Uterus (tissue), 4 donors: Measurements from ENCODE around the gene COPS9. TPM values are rescaled to one million over a fixed set of nuclear protein-coding genes. Genes with fewer than 3 reads are reported as not detected.
A peak's percentile ranks its signal among the peaks of the same experiment; 100 is the strongest.

Source experiments
- DNase-seq, 2 donors: peaks; one replicate each; pipeline ENCODE4 v3.0.0-alpha.2; 2019 to 2020
- H3K27ac ChIP-seq, 2 donors: fragments of 200-600 bp; sonication (generic); 1 replicate in 1 of 2; 2 replicates in 1 of 2; pipeline ENCODE4 v1.5.1; 2016 to 2018
- H3K27me3 ChIP-seq, 2 donors: fragments of 200-600 bp; sonication (generic); one replicate each; pipeline ENCODE4 v1.5.1; 2018 to 2019; ENCODE audit warnings: control low read depth in 1 of 2
- H3K36me3 ChIP-seq, 2 donors: fragments of 200-600 bp; sonication (generic); one replicate each; pipeline ENCODE4 v1.5.1; 2019; ENCODE audit warnings: control low read depth in 1 of 2
- H3K4me1 ChIP-seq, 2 donors: fragments of 200-600 bp; sonication (generic); one replicate each; pipeline ENCODE4 v1.5.1; 2018 to 2019; ENCODE audit warnings: control low read depth in 1 of 2
- H3K4me3 ChIP-seq, 2 donors: fragments of 200-600 bp; sonication (generic); 1 replicate in 1 of 2; 2 replicates in 1 of 2; pipeline ENCODE4 v1.5.1; 2018 to 2019; ENCODE audit warnings: mild to moderate bottlenecking in 1 of 2
- H3K9me3 ChIP-seq, 2 donors: fragments of 200-600 bp; sonication (generic); one replicate each; pipeline ENCODE4 v1.5.1; 2019; ENCODE audit warnings: control low read depth in 1 of 2
- POLR2A ChIP-seq, 2 donors: fragments of 450-650 bp; IDR thresholded peaks; one replicate each; pipeline ENCODE4 v1.6.1; 2016; ENCODE audit warnings: antibody characterized with exemption in 2 of 2, mild to moderate bottlenecking in 1 of 2, moderate library complexity in 1 of 2
- intact Hi-C: fragments of 100-400 bp; cut with DNase I; formaldehyde crosslinking; loops from one replicate; pipeline ENCODE4 v1.15.1; 2023; ENCODE audit warnings: low total_unique reads
- total RNA-seq, 4 donors: library from RNA; depleted of rRNA in 3 of 4; stranded (reverse); fragments of >200 nt in 3 of 4; gene quantifications; one replicate each; pipeline versions ENCODE4 v1.1.0 to v1.2.4, GENCODE V29; 2014 to 2023
- TF ChIP-seq, protein P1 (sequence below), 4 experiments: fragments of 200-600 bp in 2 of 4; fragments of 450-650 bp in 2 of 4; sonication (generic) in 2 of 4; IDR thresholded peaks; one replicate each; pipeline ENCODE4 v1.5.1; 2016 to 2019; ENCODE audit warnings: antibody characterized with exemption in 4 of 4, mild to moderate bottlenecking in 2 of 4, moderate library complexity in 1 of 4
- donor health status: DM: yes; HTN: yes; CAD: no.

The COPS9 gene
- total RNA-seq, 4 donors from 2014 or later: 14.1 to 189 (median 98.0) TPM

DNA sequence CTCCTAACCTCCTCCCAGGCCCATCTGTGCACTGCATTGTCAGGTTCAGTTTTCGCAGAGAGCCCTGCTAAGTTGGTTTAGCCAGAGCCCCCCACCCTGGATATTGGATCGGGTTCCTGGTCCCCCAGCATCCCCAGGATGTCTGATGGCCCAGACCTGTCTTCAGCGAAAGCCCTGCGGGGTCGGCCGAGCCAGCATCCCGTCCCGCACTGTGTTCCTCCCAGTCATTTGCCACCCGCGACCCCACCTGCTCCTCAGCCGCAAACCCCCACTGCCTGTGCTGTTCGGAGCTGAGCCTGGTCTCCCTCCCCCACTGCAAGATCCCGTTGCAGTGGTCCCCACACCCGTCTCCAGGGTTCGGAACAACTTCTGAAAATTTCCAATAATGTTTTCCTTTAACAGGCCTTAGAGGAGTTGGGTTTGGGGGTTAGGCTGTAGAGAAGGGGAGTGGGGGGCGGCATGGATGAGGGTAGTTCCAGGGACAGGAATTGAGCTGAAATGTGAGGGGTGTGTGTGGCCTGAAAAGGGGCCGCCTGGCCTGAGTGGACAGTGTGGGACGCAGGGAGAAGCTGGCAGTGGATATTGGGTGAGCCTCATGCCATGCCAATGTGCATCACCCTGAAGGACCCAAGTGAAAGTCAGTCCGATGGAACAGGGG is 1.6 kb upstream of the COPS9 start:
- H3K4me1 ChIP-seq: peaks cover 0 to 12% of the 10 kb centered on the region in 2 donors
- intact Hi-C loops: no loop called here
- TF ChIP-seq, protein P1, sequence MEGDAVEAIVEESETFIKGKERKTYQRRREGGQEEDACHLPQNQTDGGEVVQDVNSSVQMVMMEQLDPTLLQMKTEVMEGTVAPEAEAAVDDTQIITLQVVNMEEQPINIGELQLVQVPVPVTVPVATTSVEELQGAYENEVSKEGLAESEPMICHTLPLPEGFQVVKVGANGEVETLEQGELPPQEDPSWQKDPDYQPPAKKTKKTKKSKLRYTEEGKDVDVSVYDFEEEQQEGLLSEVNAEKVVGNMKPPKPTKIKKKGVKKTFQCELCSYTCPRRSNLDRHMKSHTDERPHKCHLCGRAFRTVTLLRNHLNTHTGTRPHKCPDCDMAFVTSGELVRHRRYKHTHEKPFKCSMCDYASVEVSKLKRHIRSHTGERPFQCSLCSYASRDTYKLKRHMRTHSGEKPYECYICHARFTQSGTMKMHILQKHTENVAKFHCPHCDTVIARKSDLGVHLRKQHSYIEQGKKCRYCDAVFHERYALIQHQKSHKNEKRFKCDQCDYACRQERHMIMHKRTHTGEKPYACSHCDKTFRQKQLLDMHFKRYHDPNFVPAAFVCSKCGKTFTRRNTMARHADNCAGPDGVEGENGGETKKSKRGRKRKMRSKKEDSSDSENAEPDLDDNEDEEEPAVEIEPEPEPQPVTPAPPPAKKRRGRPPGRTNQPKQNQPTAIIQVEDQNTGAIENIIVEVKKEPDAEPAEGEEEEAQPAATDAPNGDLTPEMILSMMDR (IDR thresholded peaks at IDR 0.05): no peak
- TF ChIP-seq POLR2A (IDR thresholded peaks at IDR 0.05): no peak

DNA sequence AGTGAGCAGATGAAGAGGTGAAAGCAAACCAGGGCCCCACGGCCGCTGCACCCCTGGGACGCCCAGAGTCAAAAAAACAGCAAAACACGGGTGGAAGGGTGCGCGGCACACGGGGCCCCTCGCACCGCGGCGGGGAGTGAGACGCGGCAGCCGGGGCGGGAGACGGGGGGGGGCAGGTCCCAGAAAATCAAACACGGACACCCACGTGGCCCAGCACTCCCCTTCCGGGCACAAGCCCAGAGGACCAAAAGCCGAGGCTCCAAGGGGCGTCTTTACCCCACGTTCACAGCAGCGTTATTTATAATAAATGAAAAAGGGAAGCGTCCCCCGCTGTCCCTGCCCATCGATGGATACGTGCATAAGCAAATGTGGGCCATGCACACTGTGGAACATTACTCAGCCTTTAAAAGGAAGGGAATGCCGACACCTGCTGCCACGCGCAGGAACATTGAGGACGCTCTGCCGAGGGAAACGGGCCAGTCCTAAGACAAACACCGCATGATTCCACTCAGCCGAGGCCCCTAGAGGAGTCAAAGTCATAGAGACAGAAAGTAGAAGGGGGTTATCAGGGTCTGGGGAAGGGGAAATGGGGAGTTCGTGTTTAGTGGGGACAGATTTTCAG is 677 bp upstream of the COPS9 start:
- H3K36me3 ChIP-seq: no peaks in the 10 kb centered on the region
- no peak for DNase-seq
- TF ChIP-seq POLR2A (IDR thresholded peaks at IDR 0.05): no peak
- H3K27ac ChIP-seq: peak overlapping the region; percentile 55 to 63
- H3K4me3 ChIP-seq: peak overlapping the region; percentile 70 to 87
- intact Hi-C loops: no loop called here
- no peaks in the 10 kb centered on the region for H3K27me3 ChIP-seq
- peaks cover 0 to 12% of the 10 kb centered on the region in 2 donors for H3K4me1 ChIP-seq
- H3K9me3 ChIP-seq: no peaks in the 10 kb centered on the region

More for the DNA sequence above, 1.6 kb upstream of the COPS9 start:
- peak in 1 of 2 donors; percentile 6 for DNase-seq
- Histone ChIP-seq H3K27ac (no peak overlapping the region), H3K27me3 (no peaks in the 10 kb centered on the region), H3K36me3 (no peaks in the 10 kb centered on the region), H3K4me3 (no peak overlapping the region), H3K9me3 (no peaks in the 10 kb centered on the region)

DNA sequence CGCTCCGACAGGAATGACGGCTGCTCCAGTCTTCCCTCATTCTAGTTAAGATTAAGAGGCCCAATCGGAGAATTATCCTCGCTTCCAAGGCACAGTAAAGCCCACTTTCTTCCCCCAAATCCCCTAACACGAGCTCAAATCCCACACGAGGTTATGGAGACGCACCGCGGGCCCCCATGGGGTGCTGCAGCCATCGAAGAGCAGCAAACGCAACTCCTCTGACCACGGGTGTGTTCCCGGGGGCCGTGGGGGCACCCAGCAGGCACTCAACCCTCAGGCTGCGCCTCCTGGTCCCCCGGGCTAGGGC is 446 bp downstream of the COPS9 start:
- no peak for DNase-seq
- Histone ChIP-seq H3K4me1 (peaks cover 0 to 12% of the 10 kb centered on the region in 2 donors), H3K36me3 (no peaks in the 10 kb centered on the region), H3K4me3 (peak overlapping the region; percentile 70 to 87), H3K9me3 (no peaks in the 10 kb centered on the region), H3K27me3 (no peaks in the 10 kb centered on the region), H3K27ac (peak overlapping the region; percentile 55 to 63)
- TF ChIP-seq, protein P1 (IDR thresholded peaks at IDR 0.05): no peak
- TF ChIP-seq POLR2A (IDR thresholded peaks at IDR 0.05): no peak
- intact Hi-C loops: no loop called here

DNA sequence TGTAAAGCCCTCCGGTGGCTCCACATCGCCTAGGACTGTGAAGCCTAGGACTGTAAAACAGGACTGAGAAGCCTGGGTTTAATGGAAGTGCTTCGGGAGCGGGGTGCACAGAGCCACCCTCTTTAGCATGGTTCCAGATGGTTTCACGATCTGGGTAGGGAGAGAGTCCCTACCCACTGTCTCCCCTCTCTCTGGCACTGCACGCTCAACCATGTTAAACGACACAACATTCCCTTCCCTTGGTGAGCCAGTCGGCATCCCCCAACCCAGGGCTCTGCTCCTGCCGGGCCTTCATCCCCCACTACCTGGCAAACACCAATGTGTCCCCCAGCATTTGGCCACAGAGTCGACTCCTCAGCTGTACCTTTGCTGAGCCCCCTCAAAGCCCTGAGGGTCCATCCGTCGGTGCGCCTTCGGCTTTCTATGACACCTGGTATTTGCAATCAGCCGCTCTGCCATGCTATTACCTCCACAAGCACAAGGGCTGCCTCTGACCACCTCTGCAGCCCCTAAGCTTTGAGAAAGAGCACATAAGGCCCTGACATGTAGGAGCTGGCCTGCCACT is 1.1 kb downstream of the COPS9 start:
- H3K27me3 ChIP-seq: no peaks in the 10 kb centered on the region
- peaks cover 0 to 12% of the 10 kb centered on the region in 2 donors for H3K4me1 ChIP-seq
- no peak for TF ChIP-seq POLR2A (IDR thresholded peaks at IDR 0.05)
- TF ChIP-seq, protein P1 (IDR thresholded peaks at IDR 0.05): no peak
- no peak overlapping the region for H3K27ac ChIP-seq
- H3K36me3 ChIP-seq: no peaks in the 10 kb centered on the region
- no peak for DNase-seq
- intact Hi-C loops: no loop called here
- peak overlapping the region; percentile 70 to 87 for H3K4me3 ChIP-seq
- H3K9me3 ChIP-seq: no peaks in the 10 kb centered on the region

DNA sequence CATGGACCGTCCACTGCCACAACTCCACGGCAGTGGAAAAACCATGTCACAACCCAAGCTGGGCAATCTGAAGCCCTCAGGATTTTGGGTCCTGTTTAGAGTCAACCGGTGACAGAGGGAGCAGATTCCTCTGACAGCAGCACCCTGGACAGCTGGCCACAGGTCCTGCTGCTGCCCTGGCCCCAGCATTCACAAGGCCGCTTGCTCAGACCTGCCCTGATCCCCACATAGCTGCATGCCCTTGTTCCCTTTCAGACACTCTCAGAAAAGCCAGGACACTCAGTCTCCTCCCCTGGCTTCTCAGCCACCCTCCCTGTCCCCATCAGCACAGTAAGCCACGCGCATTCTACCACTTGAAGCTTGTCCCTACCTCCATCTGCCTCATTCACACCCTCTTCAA is 1.6 kb downstream of the COPS9 start:
- peaks cover 0 to 12% of the 10 kb centered on the region in 2 donors for H3K4me1 ChIP-seq
- H3K4me3 ChIP-seq: no peak overlapping the region
- no peaks in the 10 kb centered on the region for H3K36me3 ChIP-seq
- intact Hi-C loops: no loop called here
- H3K27ac ChIP-seq: no peak overlapping the region
- TF ChIP-seq POLR2A (IDR thresholded peaks at IDR 0.05): no peak
- TF ChIP-seq, protein P1 (IDR thresholded peaks at IDR 0.05): no peak
- DNase-seq: no peak
- H3K9me3 ChIP-seq: no peaks in the 10 kb centered on the region
- H3K27me3 ChIP-seq: no peaks in the 10 kb centered on the region
